Neuronal stem cell (in vitro differentiated cells): ENCODE data around the gene LAIR1.
"Not testable (repeated sequence)": the region's sequence is repeated elsewhere in the genome, so short reads cannot be mapped to it uniquely, and the experiment has no call there.

ENCODE experiments used
- DNase-seq: peaks from one replicate; pipeline ENCODE4 v3.0.0-alpha.2; 2013; ENCODE audit warnings: low spot score
- H2AFZ ChIP-seq: one replicate; pipeline ENCODE4 v1.6.1; 2013; ENCODE audit warnings: mild to moderate bottlenecking, low read length, inconsistent platforms
- H2AK5ac ChIP-seq: 2 replicates; pipeline ENCODE4 v1.6.1; 2013; ENCODE audit warnings: low read depth, mild to moderate bottlenecking, inconsistent platforms, low read length, moderate library complexity, mixed read lengths
- H2BK120ac ChIP-seq: 2 replicates; pipeline ENCODE4 v1.6.1; 2013; ENCODE audit warnings: low read depth, mild to moderate bottlenecking, inconsistent platforms, low read length, moderate library complexity, mixed read lengths
- H2BK12ac ChIP-seq: one replicate; pipeline ENCODE4 v1.6.1; 2013; ENCODE audit warnings: low read length, inconsistent platforms
- H2BK15ac ChIP-seq: 2 replicates; pipeline ENCODE4 v1.6.1; 2013; ENCODE audit warnings: mild to moderate bottlenecking, low read length, inconsistent platforms, mixed read lengths
- H2BK5ac ChIP-seq: one replicate; pipeline ENCODE4 v1.6.1; 2013; ENCODE audit warnings: inconsistent platforms, mild to moderate bottlenecking, low read length, moderate library complexity
- H3K14ac ChIP-seq: one replicate; pipeline ENCODE4 v1.6.1; 2013; ENCODE audit warnings: low read length, inconsistent platforms
- H3K18ac ChIP-seq: 2 replicates; pipeline ENCODE4 v1.6.1; 2013; ENCODE audit warnings: low read length, inconsistent platforms
- H3K23ac ChIP-seq: 2 replicates; pipeline ENCODE4 v1.6.1; 2013; ENCODE audit warnings: low read depth, mild to moderate bottlenecking, mixed read lengths, low read length, inconsistent platforms; ENCODE audit not compliant: poor library complexity
- H3K27ac ChIP-seq: replicated peaks from 3 replicates; pipeline ENCODE4 v1.5.1; 2013; ENCODE audit warnings: low read length, inconsistent platforms
- H3K27me3 ChIP-seq, 3 experiments: 2 replicates each; pipeline ENCODE4 v1.6.1; 2013; ENCODE audit warnings: low read length in 3 of 3, mild to moderate bottlenecking in 2 of 3, inconsistent platforms in 1 of 3, low read depth in 1 of 3, mixed read lengths in 1 of 3, moderate library complexity in 1 of 3; ENCODE audit not compliant: control insufficient read depth in 3 of 3, insufficient read depth in 3 of 3
- H3K36me3 ChIP-seq, 2 donors: replicated peaks in 1 of 2; 2 replicates each; pipeline ENCODE4 v1.6.1; 2013; ENCODE audit warnings: low read length in 2 of 2; ENCODE audit not compliant: control insufficient read depth in 2 of 2, insufficient read depth in 2 of 2
- H3K4ac ChIP-seq: 2 replicates; pipeline ENCODE4 v1.6.1; 2013; ENCODE audit warnings: inconsistent platforms, mild to moderate bottlenecking, low read length, moderate library complexity
- H3K4me1 ChIP-seq, 2 donors: 1 replicate in 1 of 2; 2 replicates in 1 of 2; pipeline ENCODE4 v1.6.1; 2013; ENCODE audit warnings: low read length in 2 of 2, low read depth in 1 of 2; ENCODE audit not compliant: control insufficient read depth in 2 of 2, insufficient read depth in 1 of 2
- H3K4me2 ChIP-seq: one replicate; pipeline ENCODE4 v1.6.1; 2013; ENCODE audit warnings: mild to moderate bottlenecking, low read length, inconsistent platforms; ENCODE audit not compliant: insufficient read depth, poor library complexity, severe bottlenecking
- H3K4me3 ChIP-seq, 2 donors: 2 replicates each; pipeline ENCODE4 v1.5.1; 2013; ENCODE audit warnings: low read length in 2 of 2, mild to moderate bottlenecking in 2 of 2, inconsistent platforms in 1 of 2, moderate library complexity in 1 of 2
- H3K79me1 ChIP-seq: one replicate; pipeline ENCODE4 v1.6.1; 2013; ENCODE audit warnings: low read depth, mild to moderate bottlenecking, inconsistent platforms, low read length, moderate library complexity
- H3K9ac ChIP-seq: one replicate; pipeline ENCODE4 v1.6.1; 2013; ENCODE audit warnings: mild to moderate bottlenecking, low read depth, low read length, inconsistent platforms; ENCODE audit not compliant: poor library complexity
- H3K9me3 ChIP-seq, 2 donors: replicated peaks in 1 of 2; 2 replicates each; pipeline versions ENCODE3 to v1.6.1; 2013; ENCODE audit warnings: low read length in 2 of 2, mild to moderate bottlenecking in 2 of 2, inconsistent platforms in 1 of 2, low read depth in 1 of 2, mixed read lengths in 1 of 2, moderate library complexity in 1 of 2; ENCODE audit not compliant: control insufficient read depth in 2 of 2, insufficient read depth in 1 of 2
- H4K8ac ChIP-seq: one replicate; pipeline ENCODE4 v1.6.1; 2013; ENCODE audit warnings: low read depth, mild to moderate bottlenecking, inconsistent platforms, low read length, moderate library complexity
- H4K91ac ChIP-seq: one replicate; pipeline ENCODE4 v1.6.1; 2013; ENCODE audit warnings: low read length, low read depth, mild to moderate bottlenecking, inconsistent platforms; ENCODE audit not compliant: poor library complexity
- WGBS, 2 donors: extraction: QIAGEN DNeasy Blood & Tissue Kit; methylation state at CpG; one replicate each; pipeline ENCODE4 v1.1.7; 2013; ENCODE audit warnings: missing lambda C conversion rate in 2 of 2, mixed read lengths in 1 of 2; ENCODE audit not compliant: insufficient read length in 2 of 2, insufficient replicate concordance in 1 of 2; ENCODE audit errors: extremely low coverage in 2 of 2; 5-methylcytosine and 5-hydroxymethylcytosine counted together

Gene LAIR1

GRCh38 chr19:54380897-54381296 lies 16.2 kb upstream of the LAIR1 start:
- Histone ChIP-seq H2AFZ (no peak overlapping the region), H2BK120ac (no peak overlapping the region), H3K14ac (no peak overlapping the region), H3K9ac (no peak overlapping the region), H4K91ac (no peak overlapping the region), H4K8ac (no peak overlapping the region), H3K18ac (no peak overlapping the region), H3K79me1 (no peaks in the 10 kb centered on the region), H3K4me2 (no peak overlapping the region), H3K23ac (no peak overlapping the region), H3K36me3 (no peaks in the 10 kb centered on the region), H2BK15ac (no peak overlapping the region), H3K27ac (no peak overlapping the region), H3K4ac (no peak overlapping the region), H3K9me3 (peaks cover 0 to 3% of the 10 kb centered on the region in 2 donors), H3K27me3 (no peaks in the 10 kb centered on the region), H3K4me3 (no peak overlapping the region), H3K4me1 (no peaks in the 10 kb centered on the region), H2BK5ac (no peak overlapping the region), H2BK12ac (no peak overlapping the region), H2AK5ac (no peak overlapping the region)
- no peak for DNase-seq
- WGBS, 2 donors, result no CpG with 5 or more reads among the region's 2 CpGs

GRCh38 chr19:54379187-54379678 lies 14.5 kb upstream of the LAIR1 start:
- H3K4ac ChIP-seq, result no peak overlapping the region

GRCh38 chr19:54376610-54377285 lies 12.0 kb upstream of the LAIR1 start:
- Histone ChIP-seq H3K27ac (no peak overlapping the region), H4K8ac (no peak overlapping the region), H2BK12ac (no peak overlapping the region), H2BK120ac (no peak overlapping the region), H3K23ac (no peak overlapping the region), H3K4me3 (no peak overlapping the region), H3K14ac (no peak overlapping the region), H3K27me3 (no peaks in the 10 kb centered on the region), H3K9me3 (peaks cover 0 to 3% of the 10 kb centered on the region in 2 donors), H2AK5ac (no peak overlapping the region), H2BK15ac (no peak overlapping the region), H4K91ac (no peak overlapping the region), H3K9ac (no peak overlapping the region), H2BK5ac (no peak overlapping the region), H3K18ac (no peak overlapping the region), H3K4me2 (no peak overlapping the region), H3K4me1 (no peaks in the 10 kb centered on the region), H2AFZ (no peak overlapping the region), H3K79me1 (no peaks in the 10 kb centered on the region), H3K36me3 (no peaks in the 10 kb centered on the region), H3K4ac (no peak overlapping the region)
- WGBS, 2 donors, result no CpG with 5 or more reads among the region's 11 CpGs
- no peak for DNase-seq

More at GRCh38 chr19:54379187-54379678, 14.5 kb upstream of the LAIR1 start:
- Histone ChIP-seq H3K36me3 (no peaks in the 10 kb centered on the region), H3K79me1 (no peaks in the 10 kb centered on the region), H2AK5ac (no peak overlapping the region), H3K4me3 (no peak overlapping the region), H3K9ac (no peak overlapping the region), H3K9me3 (peaks cover 0 to 3% of the 10 kb centered on the region in 2 donors), H3K18ac (no peak overlapping the region), H4K8ac (no peak overlapping the region), H3K27me3 (no peaks in the 10 kb centered on the region), H3K23ac (no peak overlapping the region), H2BK120ac (no peak overlapping the region), H3K14ac (no peak overlapping the region), H2BK12ac (no peak overlapping the region), H2BK5ac (no peak overlapping the region), H3K27ac (no peak overlapping the region), H3K4me1 (no peaks in the 10 kb centered on the region), H3K4me2 (no peak overlapping the region), H2AFZ (no peak overlapping the region), H4K91ac (no peak overlapping the region), H2BK15ac (no peak overlapping the region)
- WGBS, 2 donors, result no CpG with 5 or more reads among the region's 5 CpGs
- no peak for DNase-seq

- not testable (repeated sequence) for H3K27ac ChIP-seq, H2BK12ac ChIP-seq, H3K18ac ChIP-seq, H4K91ac ChIP-seq, H3K14ac ChIP-seq, H3K4me3 ChIP-seq, H3K4me2 ChIP-seq, H3K27me3 ChIP-seq, H2BK15ac ChIP-seq, H2AFZ ChIP-seq, H3K9me3 ChIP-seq, H3K79me1 ChIP-seq, H3K23ac ChIP-seq, DNase-seq, H4K8ac ChIP-seq, H2BK120ac ChIP-seq, H3K36me3 ChIP-seq, H3K4me1 ChIP-seq, H2BK5ac ChIP-seq, H2AK5ac ChIP-seq, H3K9ac ChIP-seq, H3K4ac ChIP-seq
- WGBS, 2 donors, result no CpG with 5 or more reads among the region's 28 CpGs
Measured at GRCh38 chr19:54375181-54375938, 10.6 kb upstream of the LAIR1 start.
